HG03520 (cell line): ENCODE data around the gene SPRR1A.
"Not testable (repeated sequence)": the region's sequence is repeated elsewhere in the genome, so short reads cannot be mapped to it uniquely, and the experiment has no call there.

Experiments used
- ATAC-seq: cut with Tn5 transposase; IDR thresholded peaks from one replicate; pipeline ENCODE4 v1.9.1; 2021; ENCODE audit warnings: mild to moderate bottlenecking, moderate library complexity; ENCODE audit not compliant: unreplicated experiment

Gene SPRR1A

DNA sequence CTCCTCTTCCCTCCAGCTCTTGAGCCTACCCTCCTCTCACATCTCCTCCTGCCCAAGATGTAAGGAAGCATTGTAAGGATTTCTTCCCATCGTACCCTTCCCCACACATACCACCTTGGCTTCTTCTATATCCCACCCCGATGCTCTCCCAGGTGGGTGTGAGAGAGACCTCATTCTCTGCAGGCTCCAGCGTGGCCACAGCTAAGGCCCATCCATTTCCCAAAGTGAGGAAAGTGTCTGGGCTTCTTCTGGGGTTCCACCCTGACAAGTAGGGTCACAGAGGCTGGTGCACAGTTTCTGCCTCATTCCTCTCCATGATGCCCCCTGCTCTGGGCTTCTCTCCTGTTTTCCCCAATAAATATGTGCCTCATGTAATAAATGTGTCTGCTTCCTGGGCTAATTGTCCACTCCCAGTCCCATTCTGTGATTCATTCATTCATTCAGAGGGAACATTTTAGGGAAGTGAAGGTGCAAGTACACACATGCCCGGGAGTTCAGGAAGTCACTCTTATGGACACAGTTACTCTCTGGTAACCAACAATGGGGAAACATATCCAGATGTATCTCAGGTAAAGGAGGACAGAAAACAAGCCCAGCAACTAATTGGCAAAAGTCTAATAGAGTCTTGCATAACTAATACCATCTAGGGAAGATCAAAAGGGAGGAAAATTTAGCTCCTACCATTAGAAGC lies 11.5 kb upstream of the SPRR1A start:
- ATAC-seq = no peak

DNA sequence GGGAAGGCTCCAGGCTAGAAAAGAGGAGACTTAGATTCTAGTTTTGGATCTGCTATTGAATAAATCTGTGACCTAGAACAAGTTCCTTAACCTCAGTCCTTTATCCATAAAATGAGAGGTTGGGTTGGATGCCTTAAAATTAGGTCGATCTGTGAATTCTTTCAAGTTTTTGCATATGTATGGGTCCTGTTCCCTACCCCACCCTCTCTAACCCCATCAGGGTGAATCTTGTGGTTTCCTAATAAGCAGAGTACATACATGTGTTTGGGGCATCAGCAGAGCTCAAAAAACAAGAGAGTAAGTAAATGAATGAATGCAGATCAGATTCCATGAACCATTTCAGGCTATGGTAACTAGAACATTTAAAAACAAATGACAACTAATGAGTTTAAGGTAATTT lies 7.2 kb upstream of the SPRR1A start:
- no peak for ATAC-seq

DNA sequence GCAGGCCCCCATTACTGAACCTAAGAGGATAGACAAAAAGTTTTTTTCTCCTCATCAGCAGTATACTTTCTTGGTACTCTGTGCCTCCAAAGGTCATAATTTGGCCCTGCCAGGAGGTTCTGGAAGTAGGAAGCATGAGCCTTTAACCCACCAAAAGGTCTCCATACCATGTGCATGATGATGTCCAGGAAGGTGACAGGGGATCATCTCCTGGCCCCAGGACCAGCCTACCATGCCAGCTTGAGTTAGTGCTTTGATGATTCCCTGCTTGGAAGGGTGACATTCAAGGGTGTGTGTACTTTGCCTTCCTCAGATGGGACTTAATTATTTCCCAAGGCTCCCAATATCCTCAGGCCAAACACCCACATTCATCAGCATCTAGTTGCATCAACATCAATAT lies 6.3 kb upstream of the SPRR1A start:
- ATAC-seq = no peak

DNA sequence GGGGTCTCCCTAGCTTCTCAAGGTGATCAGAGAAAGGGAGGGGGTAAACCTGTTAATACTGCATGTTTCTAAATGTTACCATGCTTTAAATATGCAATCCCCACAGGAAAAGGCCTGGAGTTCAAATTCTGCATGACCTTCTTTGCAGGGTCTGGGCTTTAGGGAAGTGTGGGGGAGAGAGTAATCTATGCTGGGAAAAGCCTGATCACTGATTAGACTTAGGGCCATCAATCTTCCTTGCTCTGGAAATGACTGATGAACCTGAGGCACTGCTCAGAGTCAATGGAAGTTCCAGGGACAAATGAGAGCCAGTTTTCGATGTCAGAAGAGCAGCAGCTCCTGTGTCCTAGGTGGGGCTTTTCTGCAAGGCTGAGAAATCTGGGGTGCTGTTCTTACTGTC lies 3.2 kb upstream of the SPRR1A start:
- ATAC-seq = no peak

DNA sequence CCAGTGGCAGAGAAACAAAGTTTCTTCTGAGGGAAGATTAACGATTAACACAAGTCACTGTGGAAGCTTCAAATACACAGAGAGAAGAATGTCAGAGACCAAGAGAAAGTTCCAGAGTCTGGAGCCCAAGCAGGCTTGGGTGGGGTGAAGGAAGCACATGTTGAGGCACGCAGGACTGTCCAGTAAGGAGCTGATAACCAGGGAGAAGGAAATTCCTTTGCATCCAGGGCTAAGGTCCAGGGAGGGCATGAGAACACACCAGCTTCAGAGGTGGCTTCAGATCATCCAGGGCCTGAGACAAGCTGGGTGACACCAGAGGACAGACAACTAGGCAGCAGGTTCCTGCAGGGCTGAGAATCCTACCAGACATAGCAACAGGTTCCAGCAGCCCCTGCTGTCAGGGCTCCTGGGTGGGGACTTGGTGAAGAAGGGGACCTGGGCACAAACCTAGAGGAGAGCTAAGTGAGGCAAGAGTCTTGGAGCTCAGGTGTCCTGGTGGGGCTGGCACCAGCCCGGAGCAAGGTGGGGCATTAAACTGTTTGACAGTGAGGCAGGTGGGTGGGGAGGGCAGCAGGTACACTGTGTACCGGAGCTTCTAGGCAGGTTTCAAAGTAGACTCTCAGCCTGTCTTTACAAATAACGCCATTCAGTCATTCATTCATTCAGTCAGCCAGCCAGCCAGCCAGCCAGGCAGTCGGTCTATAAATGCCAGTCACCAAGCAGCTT lies 2.6 kb upstream of the SPRR1A start:
- ATAC-seq = no peak

DNA sequence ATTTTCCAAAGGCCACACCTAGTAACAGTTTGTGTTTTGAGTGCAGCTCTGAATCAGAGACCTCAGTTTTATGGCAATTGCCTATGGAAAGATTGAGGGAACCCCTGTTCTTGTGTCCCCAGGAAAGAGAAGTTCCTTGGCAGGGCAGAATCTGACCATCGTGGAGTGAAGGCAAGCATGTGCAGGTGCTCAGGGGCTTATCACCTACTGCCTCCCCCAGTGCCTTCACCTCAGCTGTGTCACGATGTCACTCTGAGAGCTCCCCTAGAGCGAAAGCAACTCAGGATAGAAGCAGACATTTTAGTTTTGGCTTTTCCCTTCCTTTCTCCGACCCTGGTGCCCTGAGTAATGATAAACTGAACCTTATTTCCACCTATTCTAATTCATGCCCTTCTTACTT lies 1.8 kb upstream of the SPRR1A start:
- no peak for ATAC-seq

DNA sequence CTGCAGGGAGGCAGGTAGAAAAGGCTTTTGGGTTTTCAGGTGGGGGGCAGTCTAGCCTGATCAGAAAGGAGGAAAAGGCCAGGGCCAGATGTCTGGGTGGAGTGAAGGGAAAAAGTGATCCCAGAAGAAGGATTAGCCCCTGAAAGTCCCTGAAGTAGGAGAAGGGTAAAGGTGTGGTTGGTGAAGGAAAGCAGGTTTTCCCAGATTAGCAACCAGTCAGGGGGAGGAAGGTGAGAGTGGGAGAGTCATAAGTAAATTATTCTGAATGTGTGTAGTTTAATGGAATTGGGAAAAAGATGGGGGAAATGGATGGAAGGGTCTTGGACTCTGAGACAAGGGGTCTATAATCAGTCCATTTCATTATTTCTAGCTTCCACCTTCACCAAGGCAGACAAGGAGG lies 647 bp upstream of the SPRR1A start:
- ATAC-seq = no peak

DNA sequence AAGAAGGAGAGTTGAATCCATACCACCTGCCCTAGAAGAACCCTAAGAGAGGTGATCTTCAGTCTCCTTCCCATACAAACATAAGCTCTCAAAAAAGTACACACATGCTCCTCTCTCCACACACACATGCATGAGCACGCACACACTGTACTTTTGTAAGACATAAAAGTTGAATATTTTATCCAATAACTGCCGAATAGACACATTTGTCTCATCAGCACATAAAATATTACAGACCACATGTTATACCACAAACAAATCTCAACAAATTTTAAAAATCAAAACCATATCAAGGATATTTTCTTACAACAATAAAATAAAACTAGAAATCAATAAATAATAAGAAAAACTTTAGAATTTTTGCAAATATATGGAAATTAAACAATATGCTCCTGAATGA lies 2.7 kb downstream of the SPRR1A start:
- no peak for ATAC-seq

DNA sequence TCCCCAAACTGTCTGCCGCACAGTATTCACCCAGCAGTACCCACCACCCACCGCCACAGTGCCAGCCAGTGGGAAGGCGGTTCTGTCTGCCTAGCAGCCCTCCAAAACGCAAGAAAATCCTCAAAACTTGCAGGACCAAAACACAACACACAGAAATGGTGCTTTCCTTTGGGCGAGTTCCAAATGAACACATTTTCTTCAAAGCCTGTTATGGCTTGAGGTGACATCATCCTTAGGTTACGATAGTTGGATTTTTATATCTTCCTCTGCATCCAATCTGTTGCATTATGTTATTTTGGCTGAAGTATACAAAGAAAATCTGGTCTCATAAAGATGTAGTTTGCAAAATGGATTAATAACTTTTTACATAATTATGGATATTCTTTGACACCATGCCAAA lies 9.3 kb downstream of the SPRR1A start:
- ATAC-seq = no peak

DNA sequence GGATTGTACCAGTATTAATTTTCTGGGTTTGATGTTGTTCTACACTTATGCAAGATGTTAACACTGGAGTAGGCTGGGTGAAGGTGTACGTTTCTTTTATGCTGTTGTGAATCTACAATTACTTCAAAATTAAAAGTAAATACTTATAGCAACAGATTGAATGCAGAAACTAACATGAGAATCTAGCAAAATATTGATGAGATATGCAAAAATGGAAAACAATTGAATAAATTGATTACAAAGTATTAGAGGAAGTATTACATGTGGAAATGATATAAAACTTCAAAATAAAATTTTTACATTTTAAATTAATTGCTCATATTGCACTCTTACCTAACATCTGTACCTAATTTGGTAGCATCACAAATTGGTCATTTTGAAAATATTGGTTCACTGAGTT lies 12.0 kb downstream of the SPRR1A start:
- no peak for ATAC-seq

DNA sequence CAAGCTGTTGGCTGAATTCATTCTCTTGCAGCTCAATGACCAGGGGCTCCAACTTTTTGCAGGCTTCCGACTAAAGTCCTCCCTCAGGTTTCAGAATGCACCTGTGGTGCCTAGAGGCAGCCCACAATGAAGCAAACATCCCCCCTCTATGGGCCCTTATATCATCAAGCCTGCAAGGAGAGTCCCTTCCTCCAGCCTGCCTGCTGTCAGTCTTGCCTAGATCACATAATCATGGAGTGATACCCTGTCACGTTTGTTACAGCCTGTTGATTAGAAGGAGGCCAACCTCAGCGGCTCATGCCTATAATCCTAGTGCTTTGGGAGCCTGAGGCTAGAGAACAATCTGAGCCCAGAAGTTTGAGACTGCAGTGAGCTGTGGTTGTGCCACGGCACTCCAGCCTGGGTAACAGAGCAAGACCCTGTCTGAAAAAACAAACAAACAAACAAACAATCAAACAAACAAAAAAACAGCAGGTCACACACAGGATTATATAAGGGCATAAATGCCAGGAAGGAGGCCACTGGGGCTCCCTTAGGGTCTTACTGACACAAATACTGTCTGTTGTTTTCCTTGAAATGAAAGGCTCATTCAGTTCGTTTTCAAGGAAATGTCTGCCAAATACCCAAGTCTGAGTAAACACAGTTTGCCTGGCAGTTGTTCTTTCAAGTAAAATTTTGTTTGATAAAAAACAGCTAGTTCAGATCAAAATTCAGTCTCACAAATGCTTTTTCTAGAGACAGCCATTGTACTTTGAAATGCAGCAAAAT lies 12.9 kb downstream of the SPRR1A start:
- ATAC-seq = no peak

DNA sequence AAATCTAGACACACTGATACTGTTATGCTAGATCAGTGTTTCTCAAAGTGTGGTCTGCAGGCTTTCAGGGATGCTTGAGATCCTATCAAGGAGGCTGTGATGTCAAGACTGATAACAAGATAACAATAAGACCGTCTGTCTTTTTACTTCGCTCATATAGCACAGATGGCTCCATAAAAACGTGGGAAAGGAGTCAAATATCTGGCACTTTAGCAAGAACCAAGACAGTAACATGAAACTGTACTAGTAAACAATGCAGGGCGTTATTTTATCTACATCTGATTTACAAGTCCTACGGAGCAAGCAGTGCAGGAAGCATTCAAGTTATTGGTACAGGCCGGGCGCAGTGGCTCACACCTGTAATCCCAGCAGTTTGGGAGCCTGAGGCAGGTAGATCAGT lies 14.0 kb downstream of the SPRR1A start:
- no peak for ATAC-seq

DNA sequence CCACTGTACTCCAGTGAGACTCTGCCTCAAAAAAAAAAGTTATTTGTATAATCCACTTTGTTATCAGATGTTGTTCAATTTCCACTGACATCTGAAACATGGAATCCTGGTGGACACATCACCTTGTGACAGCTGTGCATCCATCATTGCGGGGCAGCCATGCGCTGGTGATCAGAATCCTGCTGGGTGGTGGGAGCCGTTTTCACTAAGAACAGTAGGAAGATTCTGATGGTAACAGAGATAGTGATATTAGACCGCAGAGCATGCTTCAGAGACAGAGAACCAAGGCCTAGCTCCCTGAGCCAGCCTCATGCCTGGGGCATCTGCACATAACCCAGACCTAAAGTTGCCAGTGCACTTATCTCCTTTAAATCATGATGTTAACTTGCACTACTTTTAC lies 14.6 kb downstream of the SPRR1A start:
- ATAC-seq = no peak

DNA sequence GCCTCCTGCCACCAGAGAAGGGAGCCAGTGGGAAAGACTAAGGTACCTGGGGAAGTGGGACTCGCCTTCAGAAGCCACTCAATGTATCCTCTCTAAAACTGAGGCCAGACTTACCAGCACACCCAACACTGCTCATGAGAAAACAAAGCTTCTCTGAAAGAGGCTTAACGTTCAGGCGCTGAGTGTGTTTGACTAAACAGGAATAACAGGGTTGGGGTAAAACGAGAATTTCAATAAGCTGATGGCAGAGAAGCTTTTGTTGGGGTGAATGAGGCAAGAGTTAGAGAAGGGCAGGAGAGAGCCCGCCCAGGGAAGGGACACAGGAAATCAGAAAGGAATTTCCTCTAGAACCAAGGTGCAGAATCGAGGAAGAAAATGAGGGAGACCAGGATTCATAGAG lies 15.9 kb downstream of the SPRR1A start:
- ATAC-seq = no peak

DNA sequence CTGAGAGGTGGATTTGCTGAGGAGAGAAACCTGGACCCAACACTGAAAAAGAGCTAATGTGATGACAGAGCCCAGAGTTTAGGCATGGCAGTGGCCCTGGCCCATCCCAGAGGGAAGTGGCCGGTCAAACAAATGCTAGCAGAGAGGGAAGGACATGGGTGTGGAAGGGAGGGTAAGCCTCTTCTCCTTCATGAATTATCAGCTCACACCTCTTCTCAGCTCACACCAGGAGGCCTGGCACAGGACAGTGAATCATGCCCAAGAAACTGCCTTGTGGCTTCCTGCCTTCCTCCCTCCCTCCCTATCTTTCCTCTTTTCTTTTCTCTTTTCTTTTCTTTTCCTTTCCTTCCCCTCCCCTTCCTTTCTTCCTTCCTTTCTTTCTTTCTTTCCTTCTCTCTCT lies 16.4 kb downstream of the SPRR1A start:
- no peak for ATAC-seq

DNA sequence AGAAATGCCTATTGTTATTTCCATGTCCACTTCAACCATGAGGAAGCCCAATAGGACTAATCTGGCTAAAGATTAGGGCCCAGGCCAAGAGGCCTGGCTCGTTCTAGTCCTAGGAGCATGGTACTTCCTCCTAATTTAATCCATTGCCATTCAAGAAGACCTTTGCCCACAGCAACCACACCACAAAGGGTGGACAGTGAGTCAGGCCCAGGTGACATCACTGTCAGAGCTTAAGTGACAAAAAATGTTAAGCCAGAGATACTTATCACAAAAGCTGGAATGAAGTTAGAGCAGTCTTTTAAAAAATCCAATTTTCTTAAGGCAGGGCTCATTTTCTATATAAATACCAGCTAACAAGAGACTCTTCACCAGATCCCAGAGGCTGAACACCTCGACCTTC lies 17.5 kb downstream of the SPRR1A start, which contains the start of gene SPRR3:
SPRR3 (plus strand) TSS at position 368 of the 400 bp plus-strand sequence. CDS start 1,272 bp downstream, outside the sequence.
- ATAC-seq = no peak

DNA sequence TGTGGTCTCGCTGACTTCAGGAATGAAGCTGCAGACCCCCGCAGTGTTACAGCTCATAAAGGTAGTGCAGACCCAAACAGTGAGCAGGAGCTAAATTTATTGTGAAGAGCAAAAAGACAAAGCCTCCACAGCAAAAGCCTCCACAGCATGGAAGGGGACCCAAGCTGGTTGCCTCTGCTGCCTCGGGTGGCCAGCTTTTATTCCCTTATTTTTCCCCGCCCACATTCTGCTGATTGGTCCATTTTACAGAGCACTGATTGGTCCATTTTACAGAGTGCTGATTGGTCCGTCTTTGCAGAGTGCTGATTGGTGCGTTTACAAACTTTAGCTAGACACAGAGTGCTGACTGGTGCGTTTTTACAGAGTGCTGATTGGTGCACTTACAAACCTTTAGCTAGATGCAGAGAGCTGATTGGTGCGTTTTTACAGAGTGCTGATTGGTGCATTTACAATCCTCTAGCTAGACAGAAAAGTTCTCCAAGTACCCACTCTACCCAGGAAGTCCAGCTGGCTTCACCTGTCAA lies 27.4 kb downstream of the SPRR1A start:
- ATAC-seq = not testable (repeated sequence)

DNA sequence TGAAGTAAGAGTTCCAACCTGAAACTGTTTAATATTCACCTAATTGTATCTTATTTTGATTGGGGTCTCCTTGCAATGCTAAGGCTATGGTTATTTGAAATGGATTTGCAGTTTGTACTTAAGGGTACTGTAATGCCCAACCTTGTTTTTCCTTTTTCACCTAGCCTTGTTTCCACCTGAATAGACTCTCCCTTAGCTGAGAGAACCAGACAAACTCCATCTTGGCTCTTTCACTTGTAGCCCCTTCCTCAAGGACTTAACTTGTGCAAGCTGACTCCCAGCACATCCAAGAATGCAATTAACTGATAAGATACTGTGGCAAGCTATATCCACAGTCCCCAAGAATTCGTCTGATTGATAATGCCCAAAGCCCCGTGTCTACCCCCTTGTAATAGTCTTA lies 37.9 kb downstream of the SPRR1A start:
- not testable (repeated sequence) for ATAC-seq

DNA sequence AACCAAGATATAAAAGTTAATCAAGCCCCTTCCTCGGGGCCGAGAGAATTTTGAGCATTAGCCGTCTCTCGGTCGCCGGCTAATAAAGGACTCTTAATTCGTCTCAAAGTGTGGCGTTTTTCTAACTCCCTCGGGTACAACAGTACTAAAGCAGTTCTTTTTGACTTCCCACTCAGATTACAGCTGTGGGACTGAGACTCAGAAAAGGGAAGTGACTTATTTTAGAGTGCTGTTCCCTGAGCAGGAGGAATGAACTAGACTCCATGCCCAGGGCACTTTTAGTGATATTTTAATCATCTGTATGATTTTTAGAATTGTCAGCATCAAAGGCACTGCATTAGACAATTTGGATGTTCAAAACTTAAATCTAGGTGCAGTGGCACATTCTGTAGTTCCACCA lies 38.5 kb downstream of the SPRR1A start:
- ATAC-seq = not testable (repeated sequence)

DNA sequence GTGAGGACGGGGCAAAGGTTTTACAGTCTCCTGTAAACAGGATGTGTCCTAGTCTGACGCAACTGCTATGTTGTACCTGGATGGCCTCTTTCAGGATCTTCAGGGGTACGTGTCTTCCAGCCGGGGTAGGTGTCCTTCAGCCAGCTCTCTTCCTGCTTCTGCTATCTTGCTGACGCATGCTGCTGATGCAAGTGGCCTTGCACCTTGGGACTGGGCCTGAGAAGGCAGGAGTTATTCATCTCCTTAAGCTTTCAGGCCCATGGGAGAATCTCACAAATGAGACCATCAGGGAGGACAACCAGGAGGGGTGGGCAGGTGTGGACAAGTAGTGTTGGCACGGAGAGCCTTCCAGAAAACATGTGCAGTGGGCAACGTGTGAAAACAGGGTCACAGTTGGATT lies 39.2 kb downstream of the SPRR1A start:
- no peak for ATAC-seq

DNA sequence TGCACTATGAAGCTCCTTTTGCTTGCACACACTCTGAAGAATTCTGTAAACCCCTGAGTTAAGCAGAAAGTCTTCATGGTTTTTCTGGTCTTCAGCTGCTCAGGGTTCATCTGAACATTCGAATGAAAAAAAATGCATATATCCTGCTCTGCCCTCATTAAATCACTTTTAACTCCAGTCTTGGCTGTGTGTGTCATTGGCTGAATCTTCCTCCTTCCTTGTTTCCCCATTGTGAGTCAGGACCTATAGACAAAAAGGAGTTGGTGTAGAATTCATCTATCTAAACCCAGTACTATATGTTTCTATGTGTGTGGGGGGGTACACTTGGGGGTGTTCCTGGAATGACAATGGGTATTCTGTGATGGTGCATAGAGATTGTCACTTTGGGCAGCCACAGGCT lies 40.5 kb downstream of the SPRR1A start:
- no peak for ATAC-seq

DNA sequence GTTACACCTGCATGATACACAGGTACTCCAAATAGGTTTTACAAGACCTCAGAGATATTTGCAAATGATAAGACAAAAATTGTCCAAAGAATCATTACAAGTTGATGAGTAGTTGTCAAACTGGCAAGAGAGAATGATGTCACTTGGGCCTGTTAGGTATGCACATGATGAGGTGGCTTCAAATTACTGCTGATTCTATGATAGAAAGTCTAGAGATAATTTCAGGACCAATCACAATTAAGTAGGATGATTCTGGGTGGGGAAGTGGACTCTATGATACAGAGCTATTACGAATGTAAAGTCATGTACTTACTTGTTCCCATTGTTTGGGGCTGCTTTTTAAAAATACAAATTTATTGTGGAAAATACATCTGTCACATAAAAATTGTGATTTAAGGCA lies 41.9 kb downstream of the SPRR1A start:
- no peak for ATAC-seq
